ENCODE data around the gene GRB14. TPM values are rescaled to one million over a fixed set of nuclear protein-coding genes. Genes with fewer than 3 reads are reported as not detected.

GRB14 gene
- total RNA-seq, 1 donor from 2014 or later = 5.8 TPM

DNA sequence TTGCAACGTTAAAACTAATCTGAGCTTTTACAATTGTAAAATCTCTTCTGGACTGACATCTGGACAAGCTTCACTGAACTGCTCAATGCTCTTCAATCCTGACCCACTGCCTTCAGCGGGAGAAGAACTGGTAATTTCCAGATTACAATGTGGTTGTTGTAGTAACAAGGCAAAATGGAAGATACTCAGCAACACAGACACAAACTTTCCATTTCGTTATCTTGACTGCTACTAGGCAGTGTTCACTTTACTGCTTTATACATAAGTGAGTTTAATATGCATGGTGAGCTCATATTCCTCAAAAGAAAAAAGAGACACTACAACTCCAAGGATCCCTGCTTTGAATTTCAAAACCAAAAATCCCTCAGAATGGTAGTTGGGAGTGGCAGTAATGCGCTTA is 51.9 kb downstream of the GRB14 start:
- H3K36me3 Mint-ChIP-seq (ENCODE audit: low read depth, unreplicated experiment) = no peaks in the 10 kb centered on the region
- no peaks in the 10 kb centered on the region for H3K9me3 Mint-ChIP-seq (ENCODE audit: unreplicated experiment)
- H3K27me3 Mint-ChIP-seq (ENCODE audit: unreplicated experiment) = no peaks in the 10 kb centered on the region
- DNase-seq (ENCODE audit: low spot score) = no peak
- no peak overlapping the region for H3K4me3 Mint-ChIP-seq (ENCODE audit: unreplicated experiment)
- TF ChIP-seq CTCF (IDR thresholded peaks at IDR 0.05; ENCODE audit: unreplicated experiment) = no peak
- no peak overlapping the region for H3K27ac Mint-ChIP-seq (ENCODE audit: unreplicated experiment)
- no peaks in the 10 kb centered on the region for H3K4me1 Mint-ChIP-seq (ENCODE audit: unreplicated experiment)

DNA sequence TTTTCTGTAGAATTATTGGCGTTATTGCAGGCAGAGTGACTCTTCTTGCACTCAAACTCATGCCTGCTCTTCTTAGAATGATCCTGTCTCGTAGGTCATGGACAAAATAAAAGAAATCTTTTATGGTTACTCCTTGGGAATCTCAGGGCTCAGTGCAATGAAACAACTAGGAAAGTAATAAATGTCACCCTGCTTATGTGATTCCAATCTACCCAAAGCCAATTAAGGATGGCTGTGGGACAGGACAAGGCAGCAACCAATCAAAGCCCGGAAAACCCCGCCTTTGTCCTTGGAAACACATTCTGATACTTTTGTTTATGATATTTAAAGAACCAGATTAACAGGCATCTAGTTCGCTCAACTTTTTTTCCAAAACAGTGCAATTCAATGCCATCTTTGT is 53.0 kb downstream of the GRB14 start:
- no peaks in the 10 kb centered on the region for H3K9me3 Mint-ChIP-seq (ENCODE audit: unreplicated experiment)
- H3K27ac Mint-ChIP-seq (ENCODE audit: unreplicated experiment) = no peak overlapping the region
- DNase-seq (ENCODE audit: low spot score) = no peak
- no peaks in the 10 kb centered on the region for H3K27me3 Mint-ChIP-seq (ENCODE audit: unreplicated experiment)
- H3K36me3 Mint-ChIP-seq (ENCODE audit: low read depth, unreplicated experiment) = no peaks in the 10 kb centered on the region
- TF ChIP-seq CTCF (IDR thresholded peaks at IDR 0.05; ENCODE audit: unreplicated experiment) = no peak
- no peak overlapping the region for H3K4me3 Mint-ChIP-seq (ENCODE audit: unreplicated experiment)
- H3K4me1 Mint-ChIP-seq (ENCODE audit: unreplicated experiment) = peaks cover 7% of the 10 kb centered on the region

- Mint-ChIP-seq H3K36me3 (ENCODE audit: low read depth, unreplicated experiment) (no peaks in the 10 kb centered on the region), H3K9me3 (ENCODE audit: unreplicated experiment) (no peaks in the 10 kb centered on the region), H3K27me3 (ENCODE audit: unreplicated experiment) (no peaks in the 10 kb centered on the region), H3K4me1 (ENCODE audit: unreplicated experiment) (peaks cover 15% of the 10 kb centered on the region), H3K27ac (ENCODE audit: unreplicated experiment) (no peak overlapping the region), H3K4me3 (ENCODE audit: unreplicated experiment) (no peak overlapping the region)
- TF ChIP-seq CTCF (IDR thresholded peaks at IDR 0.05; ENCODE audit: unreplicated experiment) = no peak
- DNase-seq (ENCODE audit: low spot score) = no peak
Measured at GRCh38 chr2:164567335-164567989, 53.8 kb downstream of the GRB14 start.

GRCh38 chr2:164565359-164565758 is 55.9 kb downstream of the GRB14 start:
- TF ChIP-seq CTCF (IDR thresholded peaks at IDR 0.05; ENCODE audit: unreplicated experiment) = no peak
- no peaks in the 10 kb centered on the region for H3K36me3 Mint-ChIP-seq (ENCODE audit: low read depth, unreplicated experiment)
- H3K4me1 Mint-ChIP-seq (ENCODE audit: unreplicated experiment) = peaks cover 24% of the 10 kb centered on the region

GRCh38 chr2:164562666-164563065 is 58.6 kb downstream of the GRB14 start:
- no peak for DNase-seq (ENCODE audit: low spot score)
- TF ChIP-seq CTCF (IDR thresholded peaks at IDR 0.05; ENCODE audit: unreplicated experiment) = no peak
- Mint-ChIP-seq H3K36me3 (ENCODE audit: low read depth, unreplicated experiment) (no peaks in the 10 kb centered on the region), H3K4me3 (ENCODE audit: unreplicated experiment) (no peak overlapping the region), H3K27ac (ENCODE audit: unreplicated experiment) (peak overlapping the region; percentile 72), H3K4me1 (ENCODE audit: unreplicated experiment) (peaks cover 24% of the 10 kb centered on the region), H3K27me3 (ENCODE audit: unreplicated experiment) (no peaks in the 10 kb centered on the region), H3K9me3 (ENCODE audit: unreplicated experiment) (no peaks in the 10 kb centered on the region)

More at GRCh38 chr2:164565359-164565758, 55.9 kb downstream of the GRB14 start:
- no peak for DNase-seq (ENCODE audit: low spot score)
- Mint-ChIP-seq H3K27ac (ENCODE audit: unreplicated experiment) (no peak overlapping the region), H3K4me3 (ENCODE audit: unreplicated experiment) (no peak overlapping the region), H3K9me3 (ENCODE audit: unreplicated experiment) (no peaks in the 10 kb centered on the region), H3K27me3 (ENCODE audit: unreplicated experiment) (no peaks in the 10 kb centered on the region)
